HepG2 (cell line): Measurements from ENCODE around the gene KLF3. TPM values are rescaled to one million over a fixed set of nuclear protein-coding genes. Genes with fewer than 3 reads are reported as not detected.

ENCODE experiments used
- ATAC-seq: fragments of 200-7000 bp; cut with Tn5 transposase; 3 replicates; pipeline ENCODE4 v1.9.1; 2020; ENCODE audit warnings: mild to moderate bottlenecking, moderate library complexity
- BruUV-seq: library from RNA; stranded (reverse); fragments of 400-500 nt; replicated peaks from 2 replicates; lab custom pipeline; 2021; lab: Mats Ljungman, UMichigan
- CTCF ChIA-PET: fragments of 300-600 bp; formaldehyde crosslinking; extraction: SDS; loops from one replicate; lab custom pipeline; 2021; ENCODE audit warnings: low total read pairs, inconsistent platforms, low intra/inter-chr PET ratio; lab: Yijun Ruan, JAX
- POLR2A ChIA-PET: fragments of 350-600 bp; sonication (Branson Sonifier 250); formaldehyde crosslinking; loops from one replicate; lab custom pipeline; 2020; ENCODE audit warnings: antibody characterized with exemption, inconsistent platforms; lab: Yijun Ruan, JAX
- DNase-seq: peaks from one replicate; pipeline ENCODE4 v3.0.0-alpha.2; 2015; ENCODE audit warnings: low spot score
- FAIRE-seq: peaks from 3 replicates; lab custom pipeline; 2011; peaks lifted over from hg19 to GRCh38; lab: Jason Lieb, UNC
- H2AFZ ChIP-seq: one replicate; pipeline ENCODE4 v1.6.1; 2011; ENCODE audit warnings: low read length, inconsistent platforms
- H3K27ac ChIP-seq: fragments of 300-600 bp; 3 replicates; pipeline ENCODE4 v1.8.0; 2011; ENCODE audit warnings: mixed run types, mild to moderate bottlenecking, mixed read lengths, low read length, inconsistent platforms; ENCODE audit not compliant: insufficient read depth; ENCODE audit errors: extremely low read length
- H3K27me3 ChIP-seq, 2 experiments: fragments of 200-600 bp in 1 of 2; 2 replicates in 1 of 2; 3 replicates in 1 of 2; pipeline versions ENCODE4 v1.6.0 to v1.8.0; 2011; ENCODE audit warnings: low read length in 2 of 2, mild to moderate bottlenecking in 2 of 2, moderate library complexity in 2 of 2, inconsistent platforms in 1 of 2; ENCODE audit not compliant: insufficient read depth in 2 of 2, control insufficient read depth in 1 of 2
- H3K36me3 ChIP-seq, 2 experiments: fragments of 200-600 bp in 1 of 2; replicated peaks in 1 of 2; 2 replicates in 1 of 2; 3 replicates in 1 of 2; pipeline versions ENCODE4 v1.5.1 to v1.8.0; 2011; ENCODE audit warnings: low read length in 2 of 2, inconsistent platforms in 1 of 2; ENCODE audit not compliant: insufficient read depth in 2 of 2, control insufficient read depth in 1 of 2
- H3K4me1 ChIP-seq: 2 replicates; pipeline ENCODE4 v1.5.1; 2012; ENCODE audit warnings: low read length, inconsistent platforms; ENCODE audit not compliant: insufficient read depth
- H3K4me2 ChIP-seq: 2 replicates; pipeline ENCODE4 v1.6.0; 2011; ENCODE audit warnings: low read depth, low read length, inconsistent platforms
- H3K4me3 ChIP-seq, 3 experiments: fragments of 200-600 bp in 1 of 3; sonication (generic), shearing (Covaris generic) in 1 of 3; replicated peaks in 1 of 3; 2 replicates each; pipeline ENCODE4 v1.5.1; 2011 to 2016; ENCODE audit warnings: low read length in 3 of 3, inconsistent platforms in 2 of 3, low read depth in 2 of 3, mild to moderate bottlenecking in 2 of 3, control low read depth in 1 of 3, mixed read lengths in 1 of 3; ENCODE audit not compliant: insufficient read depth in 1 of 3
- H3K79me2 ChIP-seq: one replicate; pipeline ENCODE4 v1.6.1; 2011; ENCODE audit warnings: low read length, inconsistent platforms; ENCODE audit not compliant: insufficient read depth
- H3K9ac ChIP-seq: 2 replicates; pipeline ENCODE4 v1.6.0; 2011; ENCODE audit warnings: mild to moderate bottlenecking, low read depth, low read length, inconsistent platforms; ENCODE audit not compliant: insufficient read depth
- H3K9me3 ChIP-seq: 2 replicates; pipeline ENCODE4 v1.5.1; 2012; ENCODE audit warnings: mild to moderate bottlenecking, low read length
- H4K20me1 ChIP-seq: 2 replicates; pipeline ENCODE4 v1.6.0; 2011; ENCODE audit warnings: inconsistent platforms, mild to moderate bottlenecking, low read length, moderate library complexity; ENCODE audit not compliant: insufficient read depth
- CREB1 ChIP-seq, 2 experiments: fragments of 450-650 bp in 1 of 2; IDR thresholded peaks; 2 replicates each; pipeline ENCODE4 v1.6.1; 2016 to 2017; ENCODE audit warnings: control low read depth in 1 of 2, mild to moderate bottlenecking in 1 of 2, missing compliant biosample characterization in 1 of 2, missing genetic modification characterization in 1 of 2
- FOXA1 ChIP-seq, 2 experiments: fragments of 450-650 bp in 1 of 2; sonication (generic) in 1 of 2; formaldehyde crosslinking in 1 of 2; IDR thresholded peaks; 2 replicates each; pipeline versions ENCODE4 v1.4.0 to v1.6.1; 2016 to 2020; ENCODE audit warnings: missing genetic modification reagents in 1 of 2
- ISX ChIP-seq: sonication (generic); formaldehyde crosslinking; conservative IDR thresholded peaks from 2 replicates; pipeline ENCODE4 v1.5.0; 2020; ENCODE audit warnings: missing genetic modification reagents
- NR2F2 ChIP-seq: IDR thresholded peaks from 2 replicates; pipeline ENCODE4 v1.6.1; 2012; ENCODE audit warnings: low read depth, inconsistent platforms, borderline replicate concordance
- POLR2AphosphoS5 ChIP-seq: IDR thresholded peaks from 2 replicates; pipeline ENCODE4 v1.6.1; 2012; ENCODE audit warnings: low read depth, low read length
- RNF219 ChIP-seq: sonication (generic); formaldehyde crosslinking; IDR thresholded peaks from 2 replicates; pipeline ENCODE4 v1.5.0; 2020; ENCODE audit warnings: mild to moderate bottlenecking, missing genetic modification reagents
- SMARCE1 ChIP-seq: fragments of 450-650 bp; IDR thresholded peaks from 2 replicates; pipeline ENCODE4 v1.6.1; 2017; ENCODE audit warnings: borderline replicate concordance
- SP140L ChIP-seq: sonication (generic); formaldehyde crosslinking; IDR thresholded peaks from 2 replicates; pipeline ENCODE4 v1.4.0; 2020; ENCODE audit warnings: missing genetic modification reagents, borderline replicate concordance
- ZBTB26 ChIP-seq: IDR thresholded peaks from 2 replicates; pipeline ENCODE4 v1.6.1; 2016; ENCODE audit warnings: missing compliant biosample characterization, missing genetic modification reagents, borderline replicate concordance
- ZNF24 ChIP-seq: fragments of 450-650 bp; IDR thresholded peaks from 2 replicates; pipeline ENCODE4 v1.6.1; 2017; ENCODE audit warnings: antibody characterized with exemption, mild to moderate bottlenecking
- ZNF263 ChIP-seq: sonication (generic); formaldehyde crosslinking; IDR thresholded peaks from 2 replicates; pipeline ENCODE4 v1.4.0; 2020; ENCODE audit warnings: missing genetic modification reagents
- ZNF607 ChIP-seq: sonication (generic); formaldehyde crosslinking; IDR thresholded peaks from 2 replicates; pipeline ENCODE4 v1.5.1; 2020; ENCODE audit warnings: missing genetic modification reagents, mild to moderate bottlenecking, borderline replicate concordance
- ZNF710 ChIP-seq: sonication (generic); formaldehyde crosslinking; IDR thresholded peaks from 2 replicates; pipeline ENCODE4 v1.5.0; 2020; ENCODE audit warnings: mild to moderate bottlenecking, missing genetic modification reagents, borderline replicate concordance
- WGBS: methylation state at CpG from one replicate; pipeline ENCODE4 v1.1.6; 2017; ENCODE audit warnings: low lambda C conversion rate; 5-methylcytosine and 5-hydroxymethylcytosine counted together
- in situ Hi-C: cut with HindIII; loops from 2 replicates; pipeline ENCODE4 v1.10.0; 2017; ENCODE audit warnings: low pct_unique_long_range_greater_than_20kb; ENCODE audit not compliant: extremely low pct_ligation_motif_present
- intact Hi-C: fragments of 100-400 bp; cut with micrococcal nuclease; formaldehyde crosslinking; loops from one replicate; pipeline ENCODE4 v1.10.0; 2022; ENCODE audit not compliant: unreplicated experiment
- polyA plus RNA-seq, 8 experiments: library from polyadenylated mRNA; depleted of rRNA in 3 of 8; stranded (reverse) in 7 of 8; unstranded in 1 of 8; fragments of >200 nt; fragmentation: Illumina TruSeq in 4 of 8; extraction: Trizol in 4 of 8; gene quantifications; 2 replicates each; pipeline versions ENCODE4 v1.2.1 to v1.2.3, GENCODE V29; 2011 to 2016; ENCODE audit warnings: low read depth in 4 of 8, missing spikeins in 1 of 8, mixed read lengths in 1 of 8; ENCODE audit not compliant: insufficient read depth in 1 of 8
- total RNA-seq, 5 experiments: library from RNA; depleted of rRNA; stranded (reverse); fragments of >200 nt; fragmentation: Illumina TruSeq; extraction: Trizol; gene quantifications; 2 replicates each; pipeline ENCODE4 v1.2.3, GENCODE V29; 2016; ENCODE audit warnings: low read depth in 1 of 5

Gene KLF3
- total and polyA plus RNA-seq, 2 of the 13 experiments (the other 11 are each of a cell fraction or from before 2014, with no cell fraction given), result 29.1 to 37.8 TPM

- Histone ChIP-seq H3K79me2 (no peaks in the 10 kb centered on the region), H2AFZ (no peak overlapping the region), H3K4me1 (peaks cover 21% of the 10 kb centered on the region), H4K20me1 (no peaks in the 10 kb centered on the region), H3K4me3 (no peak overlapping the region), H3K36me3 (no peaks in the 10 kb centered on the region), H3K27me3 (no peaks in the 10 kb centered on the region), H3K9ac (no peak overlapping the region), H3K4me2 (no peak overlapping the region), H3K27ac (no peak overlapping the region), H3K9me3 (peaks cover 13% of the 10 kb centered on the region)
- ChIA-PET POLR2A (no interaction called here), CTCF (interaction anchor here (3.8 kb wide), 1 partner anchor 554 kb away, joined by 38 read pairs; no protein-coding TSS in a partner anchor)
- FAIRE-seq (no peak), DNase-seq (no peak), ATAC-seq (no peak)
- no peak for TF ChIP-seq ZNF607
- TF ChIP-seq CREB1 (IDR thresholded peaks at IDR 0.05), result peak; percentile 29; the same call in 1 of the 2 replicates
- no peak for TF ChIP-seq CREB1 (CRISPR knock-in tag; IDR thresholded peaks at IDR 0.05)
- TF ChIP-seq SMARCE1, result no peak
- no peak for TF ChIP-seq RNF219
- 0 out of 2 replicates have a peak, but pooled peaks have one; percentile 3 for TF ChIP-seq FOXA1 (IDR thresholded peaks at IDR 0.05)
- no peak for TF ChIP-seq FOXA1 (CRISPR knock-in tag; IDR thresholded peaks at IDR 0.05)
- in situ Hi-C loops, result loop anchor here (5.0 kb wide), 1 partner anchor 551 kb away; no protein-coding TSS in a partner anchor
- 46% methylated on average over 2 of the region's 2 CpGs for WGBS
- intact Hi-C loops, result loop anchor here (5.0 to 10.0 kb wide), 2 partner anchors 56 to 929 kb away; no protein-coding TSS in a partner anchor
- BruUV-seq, result no TSS peak
These were observed 69.7 kb downstream of the KLF3 start for GRCh38 chr4:38733663-38734062.

- H3K79me2 ChIP-seq, result no peaks in the 10 kb centered on the region
- no peak overlapping the region for H3K9ac ChIP-seq
- H3K4me1 ChIP-seq, result peaks cover 13% of the 10 kb centered on the region
- intact Hi-C loops (loop anchor here (5.0 to 10.0 kb wide), 2 partner anchors 57 to 930 kb away; no protein-coding TSS in a partner anchor), in situ Hi-C loops (loop anchor here (5.0 kb wide), 1 partner anchor 552 kb away; no protein-coding TSS in a partner anchor)
- POLR2A ChIA-PET, result no interaction called here
- peaks cover 13% of the 10 kb centered on the region for H3K9me3 ChIP-seq
- FAIRE-seq (no peak), DNase-seq (no peak), ATAC-seq (no peak)
- H3K27me3 ChIP-seq, result no peaks in the 10 kb centered on the region
- CTCF ChIA-PET, result no interaction called here
- no peaks in the 10 kb centered on the region for H4K20me1 ChIP-seq
- H3K4me3 ChIP-seq, result no peak overlapping the region
- 28% methylated on average over 5 of the region's 5 CpGs for WGBS
- BruUV-seq, result no TSS peak
- no peak overlapping the region for H2AFZ ChIP-seq
- no peak overlapping the region for H3K4me2 ChIP-seq
- no peaks in the 10 kb centered on the region for H3K36me3 ChIP-seq
- H3K27ac ChIP-seq, result no peak overlapping the region
- TF ChIP-seq SP140L, result no peak
- TF ChIP-seq ZNF263, result no peak
- TF ChIP-seq ZNF24, result no peak
- TF ChIP-seq NR2F2, result no peak
- no peak for TF ChIP-seq ZNF710 (CRISPR knock-in tag)
- TF ChIP-seq POLR2AphosphoS5, result no peak
- no peak for TF ChIP-seq ZBTB26 (CRISPR knock-in tag)
- no peak for TF ChIP-seq ISX (CRISPR knock-in tag)
These were observed 70.4 kb downstream of the KLF3 start for GRCh38 chr4:38734446-38734845.
